Measurements from ENCODE around the gene ZC3H7B. TPM values are rescaled to one million over a fixed set of nuclear protein-coding genes. Genes with fewer than 3 reads are reported as not detected.

ZC3H7B gene
- total RNA-seq, 1 experiment from 2014 or later = 42.0 TPM

DNA sequence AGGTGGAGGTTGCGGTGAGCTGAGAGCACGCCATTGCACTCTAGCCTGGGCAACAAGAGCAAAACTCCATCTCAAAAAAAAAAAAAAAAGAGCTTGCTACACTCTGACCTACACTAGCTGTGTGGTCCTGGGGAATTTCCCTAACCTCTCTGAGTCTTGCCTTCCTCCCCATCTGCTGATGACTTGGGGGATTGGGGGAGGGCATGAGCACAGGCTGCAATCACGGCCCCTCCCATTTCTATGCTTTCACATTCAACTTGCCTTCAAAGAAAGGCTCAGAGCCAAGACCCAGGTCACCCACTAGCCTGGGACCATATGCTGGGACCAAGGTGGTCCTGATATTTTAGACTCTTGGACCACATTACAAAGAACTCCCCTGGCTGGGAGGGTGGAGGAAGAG, 40.7 kb downstream of the ZC3H7B start:
- Histone ChIP-seq H3K4me1 (ENCODE audit: control insufficient read depth in 1 of 2, insufficient read depth in 2 of 2, low read length in 2 of 2) (no peaks in the 10 kb centered on the region), H3K36me3 (ENCODE audit: control insufficient read depth in 1 of 2, insufficient read depth in 2 of 2, low read length in 2 of 2) (peaks cover 5 to 9% of the 10 kb centered on the region in 2 experiments; a peak in 2 of 4 replicates), H3K4me3 (replicated peaks in 1 of 2; ENCODE audit: low read depth in 1 of 2, low read length in 2 of 2) (no peak overlapping the region), H3K9me3 (ENCODE audit: control insufficient read depth in 1 of 2, insufficient read depth in 1 of 2, low read depth in 1 of 2, low read length in 2 of 2) (no peaks in the 10 kb centered on the region), H4K20me1 (ENCODE audit: insufficient read depth) (no peaks in the 10 kb centered on the region), H3K79me2 (ENCODE audit: insufficient read depth, low read length) (no peaks in the 10 kb centered on the region), H3K9me2 (ENCODE audit: insufficient read depth) (no peaks in the 10 kb centered on the region), H3K27me3 (ENCODE audit: insufficient read depth, low read length) (no peaks in the 10 kb centered on the region), H3K4me2 (ENCODE audit: low read length) (no peak overlapping the region), H3K27ac (ENCODE audit: low read depth, low read length) (no peak overlapping the region), H3K9ac (ENCODE audit: low read length) (no peak overlapping the region), H2AFZ (ENCODE audit: low read depth, low read length, poor library complexity, severe bottlenecking) (no peak overlapping the region)
- ChIA-PET POLR2A (no interaction called here), CTCF (no interaction called here), RAD21 (ENCODE audit: low non-redundant PET in 1 of 2, low total read pairs in 2 of 2, uncharacterized antibody in 2 of 2, unreplicated experiment in 2 of 2) (no interaction called here)
- ATAC-seq (no peak), DNase-seq (ENCODE audit: low read depth, low spot score) (no peak)
- intact Hi-C loops (cut with micrococcal nuclease) = no loop called here
- TF ChIP-seq, protein P1, sequence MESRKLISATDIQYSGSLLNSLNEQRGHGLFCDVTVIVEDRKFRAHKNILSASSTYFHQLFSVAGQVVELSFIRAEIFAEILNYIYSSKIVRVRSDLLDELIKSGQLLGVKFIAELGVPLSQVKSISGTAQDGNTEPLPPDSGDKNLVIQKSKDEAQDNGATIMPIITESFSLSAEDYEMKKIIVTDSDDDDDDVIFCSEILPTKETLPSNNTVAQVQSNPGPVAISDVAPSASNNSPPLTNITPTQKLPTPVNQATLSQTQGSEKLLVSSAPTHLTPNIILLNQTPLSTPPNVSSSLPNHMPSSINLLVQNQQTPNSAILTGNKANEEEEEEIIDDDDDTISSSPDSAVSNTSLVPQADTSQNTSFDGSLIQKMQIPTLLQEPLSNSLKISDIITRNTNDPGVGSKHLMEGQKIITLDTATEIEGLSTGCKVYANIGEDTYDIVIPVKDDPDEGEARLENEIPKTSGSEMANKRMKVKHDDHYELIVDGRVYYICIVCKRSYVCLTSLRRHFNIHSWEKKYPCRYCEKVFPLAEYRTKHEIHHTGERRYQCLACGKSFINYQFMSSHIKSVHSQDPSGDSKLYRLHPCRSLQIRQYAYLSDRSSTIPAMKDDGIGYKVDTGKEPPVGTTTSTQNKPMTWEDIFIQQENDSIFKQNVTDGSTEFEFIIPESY (IDR thresholded peaks at IDR 0.05; ENCODE audit: extremely low read depth, insufficient replicate concordance, low read length) = no peak
- TF ChIP-seq CBX3 (IDR thresholded peaks at IDR 0.05; ENCODE audit: low read depth) (no peak), EZH2phosphoT487 (IDR thresholded peaks at IDR 0.05; ENCODE audit: borderline replicate concordance) (no peak)
- no TSS peak for BruUV-seq (replicated peaks)

DNA sequence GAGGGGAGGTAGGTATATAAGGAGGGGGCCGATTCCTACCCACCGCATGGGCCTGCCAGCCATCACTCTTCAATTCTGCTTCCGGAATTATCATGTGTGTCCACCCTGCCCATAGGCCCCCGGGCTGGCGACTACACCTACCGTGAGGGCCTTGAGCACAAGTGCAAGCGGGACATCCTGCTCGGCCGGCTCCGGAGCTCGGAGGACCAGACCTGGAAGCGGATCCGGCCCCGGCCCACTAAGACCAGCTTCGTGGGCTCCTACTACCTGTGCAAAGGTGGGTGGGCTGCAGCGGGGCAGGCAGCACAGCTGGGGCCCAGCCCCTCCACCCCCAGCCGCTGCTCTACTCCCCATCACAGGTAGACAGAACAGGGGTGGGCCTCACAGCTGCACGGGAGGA, 42.0 kb downstream of the ZC3H7B start:
- ATAC-seq = no peak
- no peaks in the 10 kb centered on the region for H3K27me3 ChIP-seq (ENCODE audit: insufficient read depth, low read length)
- H3K36me3 ChIP-seq (ENCODE audit: control insufficient read depth in 1 of 2, insufficient read depth in 2 of 2, low read length in 2 of 2) = peaks cover 7 to 14% of the 10 kb centered on the region in 2 experiments; a peak in 3 of 4 replicates
- no peak for DNase-seq (ENCODE audit: low read depth, low spot score)
- RAD21 ChIA-PET (ENCODE audit: low non-redundant PET in 1 of 2, low total read pairs in 2 of 2, uncharacterized antibody in 2 of 2, unreplicated experiment in 2 of 2) = no interaction called here
- H3K9me2 ChIP-seq (ENCODE audit: insufficient read depth) = no peaks in the 10 kb centered on the region
- H3K4me3 ChIP-seq (replicated peaks in 1 of 2; ENCODE audit: low read depth in 1 of 2, low read length in 2 of 2) = no peak overlapping the region
- no peak overlapping the region for H3K27ac ChIP-seq (ENCODE audit: low read depth, low read length)
- POLR2A ChIA-PET = no interaction called here
- H3K9ac ChIP-seq (ENCODE audit: low read length) = no peak overlapping the region
- intact Hi-C loops (cut with micrococcal nuclease) = no loop called here
- BruUV-seq (replicated peaks) = no TSS peak
- no peaks in the 10 kb centered on the region for H3K79me2 ChIP-seq (ENCODE audit: insufficient read depth, low read length)
- no peaks in the 10 kb centered on the region for H4K20me1 ChIP-seq (ENCODE audit: insufficient read depth)
- H2AFZ ChIP-seq (ENCODE audit: low read depth, low read length, poor library complexity, severe bottlenecking) = no peak overlapping the region
- CTCF ChIA-PET = no interaction called here
- H3K9me3 ChIP-seq (ENCODE audit: control insufficient read depth in 1 of 2, insufficient read depth in 1 of 2, low read depth in 1 of 2, low read length in 2 of 2) = no peaks in the 10 kb centered on the region
- H3K4me1 ChIP-seq (ENCODE audit: control insufficient read depth in 1 of 2, insufficient read depth in 2 of 2, low read length in 2 of 2) = no peaks in the 10 kb centered on the region
- no peak overlapping the region for H3K4me2 ChIP-seq (ENCODE audit: low read length)
- TF ChIP-seq SRF (IDR thresholded peaks at IDR 0.05; ENCODE audit: low read depth) (no peak), ZFX (IDR thresholded peaks at IDR 0.05) (no peak), EZH2 (IDR thresholded peaks at IDR 0.05) (no peak), POLR2A (IDR thresholded peaks at IDR 0.05; ENCODE audit: borderline replicate concordance, extremely low read depth, insufficient read depth, insufficient read length) (no peak), ZNF274 (IDR thresholded peaks at IDR 0.05; ENCODE audit: low read depth, low read length) (no peak), SP1 (IDR thresholded peaks at IDR 0.05; ENCODE audit: low read depth) (no peak), ELF1 (IDR thresholded peaks at IDR 0.05; ENCODE audit: borderline replicate concordance, low read depth) (no peak), EZH2phosphoT487 (IDR thresholded peaks at IDR 0.05; ENCODE audit: borderline replicate concordance) (no peak), FOSL1 (IDR thresholded peaks at IDR 0.05; ENCODE audit: low read depth) (no peak)
- TF ChIP-seq, protein P2, sequence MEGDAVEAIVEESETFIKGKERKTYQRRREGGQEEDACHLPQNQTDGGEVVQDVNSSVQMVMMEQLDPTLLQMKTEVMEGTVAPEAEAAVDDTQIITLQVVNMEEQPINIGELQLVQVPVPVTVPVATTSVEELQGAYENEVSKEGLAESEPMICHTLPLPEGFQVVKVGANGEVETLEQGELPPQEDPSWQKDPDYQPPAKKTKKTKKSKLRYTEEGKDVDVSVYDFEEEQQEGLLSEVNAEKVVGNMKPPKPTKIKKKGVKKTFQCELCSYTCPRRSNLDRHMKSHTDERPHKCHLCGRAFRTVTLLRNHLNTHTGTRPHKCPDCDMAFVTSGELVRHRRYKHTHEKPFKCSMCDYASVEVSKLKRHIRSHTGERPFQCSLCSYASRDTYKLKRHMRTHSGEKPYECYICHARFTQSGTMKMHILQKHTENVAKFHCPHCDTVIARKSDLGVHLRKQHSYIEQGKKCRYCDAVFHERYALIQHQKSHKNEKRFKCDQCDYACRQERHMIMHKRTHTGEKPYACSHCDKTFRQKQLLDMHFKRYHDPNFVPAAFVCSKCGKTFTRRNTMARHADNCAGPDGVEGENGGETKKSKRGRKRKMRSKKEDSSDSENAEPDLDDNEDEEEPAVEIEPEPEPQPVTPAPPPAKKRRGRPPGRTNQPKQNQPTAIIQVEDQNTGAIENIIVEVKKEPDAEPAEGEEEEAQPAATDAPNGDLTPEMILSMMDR (IDR thresholded peaks at IDR 0.05 in 2 of 3, conservative IDR thresholded peaks at IDR 0.05 in 1 of 3; ENCODE audit: borderline replicate concordance in 1 of 3, insufficient read depth in 1 of 3, low read depth in 2 of 3, low read length in 2 of 3) = no peak
- TF ChIP-seq, protein P3, sequence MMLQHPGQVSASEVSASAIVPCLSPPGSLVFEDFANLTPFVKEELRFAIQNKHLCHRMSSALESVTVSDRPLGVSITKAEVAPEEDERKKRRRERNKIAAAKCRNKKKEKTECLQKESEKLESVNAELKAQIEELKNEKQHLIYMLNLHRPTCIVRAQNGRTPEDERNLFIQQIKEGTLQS (IDR thresholded peaks at IDR 0.05) = no peak
- TF ChIP-seq, protein P4, sequence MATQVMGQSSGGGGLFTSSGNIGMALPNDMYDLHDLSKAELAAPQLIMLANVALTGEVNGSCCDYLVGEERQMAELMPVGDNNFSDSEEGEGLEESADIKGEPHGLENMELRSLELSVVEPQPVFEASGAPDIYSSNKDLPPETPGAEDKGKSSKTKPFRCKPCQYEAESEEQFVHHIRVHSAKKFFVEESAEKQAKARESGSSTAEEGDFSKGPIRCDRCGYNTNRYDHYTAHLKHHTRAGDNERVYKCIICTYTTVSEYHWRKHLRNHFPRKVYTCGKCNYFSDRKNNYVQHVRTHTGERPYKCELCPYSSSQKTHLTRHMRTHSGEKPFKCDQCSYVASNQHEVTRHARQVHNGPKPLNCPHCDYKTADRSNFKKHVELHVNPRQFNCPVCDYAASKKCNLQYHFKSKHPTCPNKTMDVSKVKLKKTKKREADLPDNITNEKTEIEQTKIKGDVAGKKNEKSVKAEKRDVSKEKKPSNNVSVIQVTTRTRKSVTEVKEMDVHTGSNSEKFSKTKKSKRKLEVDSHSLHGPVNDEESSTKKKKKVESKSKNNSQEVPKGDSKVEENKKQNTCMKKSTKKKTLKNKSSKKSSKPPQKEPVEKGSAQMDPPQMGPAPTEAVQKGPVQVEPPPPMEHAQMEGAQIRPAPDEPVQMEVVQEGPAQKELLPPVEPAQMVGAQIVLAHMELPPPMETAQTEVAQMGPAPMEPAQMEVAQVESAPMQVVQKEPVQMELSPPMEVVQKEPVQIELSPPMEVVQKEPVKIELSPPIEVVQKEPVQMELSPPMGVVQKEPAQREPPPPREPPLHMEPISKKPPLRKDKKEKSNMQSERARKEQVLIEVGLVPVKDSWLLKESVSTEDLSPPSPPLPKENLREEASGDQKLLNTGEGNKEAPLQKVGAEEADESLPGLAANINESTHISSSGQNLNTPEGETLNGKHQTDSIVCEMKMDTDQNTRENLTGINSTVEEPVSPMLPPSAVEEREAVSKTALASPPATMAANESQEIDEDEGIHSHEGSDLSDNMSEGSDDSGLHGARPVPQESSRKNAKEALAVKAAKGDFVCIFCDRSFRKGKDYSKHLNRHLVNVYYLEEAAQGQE (IDR thresholded peaks at IDR 0.05; ENCODE audit: low read depth) = no peak

Measured in HCT116 (cell line).